Nephron progenitor cell (in vitro differentiated cells): ENCODE data around the gene SLC35C1.

Experiments
- DNase-seq: peaks from one replicate; pipeline ENCODE4 v3.0.0; 2021
- H3K27ac Mint-ChIP-seq: 2 replicates; pipeline ENCODE4 v1.8.0; 2021; ENCODE audit warnings: mild to moderate bottlenecking, moderate library complexity, mixed read lengths
- H3K27me3 Mint-ChIP-seq: 2 replicates; pipeline ENCODE4 v1.8.0; 2021; ENCODE audit warnings: mild to moderate bottlenecking, low read depth, mixed read lengths; ENCODE audit not compliant: poor library complexity
- H3K36me3 Mint-ChIP-seq: 2 replicates; pipeline ENCODE4 v1.8.0; 2021; ENCODE audit warnings: low read depth, mixed read lengths
- H3K4me1 Mint-ChIP-seq: 2 replicates; pipeline ENCODE4 v1.8.0; 2021; ENCODE audit warnings: mixed read lengths
- H3K4me3 Mint-ChIP-seq: 2 replicates; pipeline ENCODE4 v1.8.0; 2021; ENCODE audit warnings: mild to moderate bottlenecking, moderate library complexity, mixed read lengths
- H3K9me3 Mint-ChIP-seq: 2 replicates; pipeline ENCODE4 v1.8.0; 2021; ENCODE audit warnings: mild to moderate bottlenecking, moderate library complexity, mixed read lengths
- TF ChIP-seq, protein P1 (sequence below): fragments of 200-600 bp; sonication (generic); IDR thresholded peaks from 2 replicates; pipeline ENCODE4 v1.5.0; 2021; ENCODE audit warnings: antibody characterized with exemption

SLC35C1 gene

DNA sequence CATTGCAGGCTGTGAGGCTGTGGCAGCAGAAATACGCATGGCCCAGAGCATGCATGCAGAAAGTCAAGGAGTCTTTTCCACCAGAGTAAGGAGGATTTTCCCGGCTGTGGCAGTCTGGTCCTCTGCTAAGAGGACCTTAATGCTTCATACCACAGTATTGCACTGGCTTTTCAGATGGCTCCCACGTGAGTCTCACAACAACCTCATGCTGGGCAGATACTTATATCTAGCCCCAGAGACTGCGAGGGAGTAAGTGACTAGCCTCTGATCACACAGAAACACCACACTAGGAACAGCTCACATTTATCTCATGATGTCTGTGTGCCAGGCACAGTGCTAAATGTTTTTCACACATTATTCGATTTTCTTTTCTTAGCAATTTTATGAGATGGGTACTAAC is 50.4 kb downstream of the SLC35C1 start:
- Mint-ChIP-seq H3K27ac (no peak overlapping the region), H3K9me3 (no peaks in the 10 kb centered on the region), H3K27me3 (peaks cover 1% of the 10 kb centered on the region), H3K4me1 (peaks cover 28% of the 10 kb centered on the region), H3K36me3 (peaks cover 7% of the 10 kb centered on the region), H3K4me3 (no peak overlapping the region)
- TF ChIP-seq, protein P1, sequence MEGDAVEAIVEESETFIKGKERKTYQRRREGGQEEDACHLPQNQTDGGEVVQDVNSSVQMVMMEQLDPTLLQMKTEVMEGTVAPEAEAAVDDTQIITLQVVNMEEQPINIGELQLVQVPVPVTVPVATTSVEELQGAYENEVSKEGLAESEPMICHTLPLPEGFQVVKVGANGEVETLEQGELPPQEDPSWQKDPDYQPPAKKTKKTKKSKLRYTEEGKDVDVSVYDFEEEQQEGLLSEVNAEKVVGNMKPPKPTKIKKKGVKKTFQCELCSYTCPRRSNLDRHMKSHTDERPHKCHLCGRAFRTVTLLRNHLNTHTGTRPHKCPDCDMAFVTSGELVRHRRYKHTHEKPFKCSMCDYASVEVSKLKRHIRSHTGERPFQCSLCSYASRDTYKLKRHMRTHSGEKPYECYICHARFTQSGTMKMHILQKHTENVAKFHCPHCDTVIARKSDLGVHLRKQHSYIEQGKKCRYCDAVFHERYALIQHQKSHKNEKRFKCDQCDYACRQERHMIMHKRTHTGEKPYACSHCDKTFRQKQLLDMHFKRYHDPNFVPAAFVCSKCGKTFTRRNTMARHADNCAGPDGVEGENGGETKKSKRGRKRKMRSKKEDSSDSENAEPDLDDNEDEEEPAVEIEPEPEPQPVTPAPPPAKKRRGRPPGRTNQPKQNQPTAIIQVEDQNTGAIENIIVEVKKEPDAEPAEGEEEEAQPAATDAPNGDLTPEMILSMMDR, result no peak
- DNase-seq, result no peak

DNA sequence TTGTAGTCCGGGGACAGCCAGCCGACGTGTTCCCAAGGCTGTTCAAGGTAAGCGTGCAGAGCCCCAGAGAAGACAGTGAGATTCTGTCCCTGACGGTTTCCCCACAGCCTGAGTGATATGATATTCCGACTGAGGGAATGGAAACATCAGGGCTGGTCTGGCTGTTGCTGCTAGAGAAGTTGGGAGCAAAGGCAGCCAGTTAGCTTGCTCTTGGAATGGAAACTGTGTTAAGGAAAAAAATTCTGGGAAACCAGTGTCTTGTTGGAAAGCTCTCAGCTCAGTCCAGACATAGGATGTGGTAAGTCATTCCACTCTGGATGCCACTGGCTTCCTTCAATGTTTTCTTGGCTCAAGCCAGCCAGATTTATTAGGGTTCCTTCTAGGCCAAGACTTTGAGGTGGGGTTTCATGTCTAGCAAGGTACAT is 51.1 kb downstream of the SLC35C1 start:
- Mint-ChIP-seq H3K4me3 (no peak overlapping the region), H3K9me3 (no peaks in the 10 kb centered on the region), H3K27me3 (no peaks in the 10 kb centered on the region), H3K4me1 (peaks cover 28% of the 10 kb centered on the region), H3K27ac (peak overlapping the region; percentile 54), H3K36me3 (peaks cover 9% of the 10 kb centered on the region)
- DNase-seq, result no peak
- TF ChIP-seq, protein P1, result no peak

DNA sequence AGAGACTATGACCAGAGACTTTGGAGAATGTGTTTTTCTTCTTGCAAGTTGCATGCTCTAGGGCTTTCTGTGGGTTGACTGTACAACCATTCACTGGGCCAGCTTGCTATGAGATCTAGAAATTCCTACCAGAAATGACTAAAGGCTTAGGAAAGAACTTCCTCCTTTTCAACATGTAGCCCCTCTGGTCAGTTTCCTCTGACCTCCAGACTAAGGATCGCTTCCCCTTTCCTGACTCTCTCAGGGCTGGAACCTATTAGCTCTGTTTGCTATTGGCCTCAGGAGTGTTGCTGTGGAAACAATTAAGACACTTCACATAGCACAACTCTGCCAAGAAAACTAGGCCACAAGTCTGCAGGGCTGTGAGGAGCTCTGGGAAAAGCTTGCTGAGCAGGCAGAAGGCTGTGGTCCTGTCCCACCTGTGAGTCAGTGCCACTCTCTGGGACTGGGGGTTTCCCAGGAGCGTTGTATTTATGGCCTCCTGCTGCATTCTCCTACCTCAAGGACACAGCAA is 53.1 kb downstream of the SLC35C1 start:
- H3K9me3 Mint-ChIP-seq, result no peaks in the 10 kb centered on the region
- H3K27me3 Mint-ChIP-seq, result no peaks in the 10 kb centered on the region
- no peak overlapping the region for H3K4me3 Mint-ChIP-seq
- peaks cover 28% of the 10 kb centered on the region for H3K36me3 Mint-ChIP-seq
- peaks cover 28% of the 10 kb centered on the region for H3K4me1 Mint-ChIP-seq
- no peak overlapping the region for H3K27ac Mint-ChIP-seq
- TF ChIP-seq, protein P1, result no peak
- DNase-seq, result no peak

DNA sequence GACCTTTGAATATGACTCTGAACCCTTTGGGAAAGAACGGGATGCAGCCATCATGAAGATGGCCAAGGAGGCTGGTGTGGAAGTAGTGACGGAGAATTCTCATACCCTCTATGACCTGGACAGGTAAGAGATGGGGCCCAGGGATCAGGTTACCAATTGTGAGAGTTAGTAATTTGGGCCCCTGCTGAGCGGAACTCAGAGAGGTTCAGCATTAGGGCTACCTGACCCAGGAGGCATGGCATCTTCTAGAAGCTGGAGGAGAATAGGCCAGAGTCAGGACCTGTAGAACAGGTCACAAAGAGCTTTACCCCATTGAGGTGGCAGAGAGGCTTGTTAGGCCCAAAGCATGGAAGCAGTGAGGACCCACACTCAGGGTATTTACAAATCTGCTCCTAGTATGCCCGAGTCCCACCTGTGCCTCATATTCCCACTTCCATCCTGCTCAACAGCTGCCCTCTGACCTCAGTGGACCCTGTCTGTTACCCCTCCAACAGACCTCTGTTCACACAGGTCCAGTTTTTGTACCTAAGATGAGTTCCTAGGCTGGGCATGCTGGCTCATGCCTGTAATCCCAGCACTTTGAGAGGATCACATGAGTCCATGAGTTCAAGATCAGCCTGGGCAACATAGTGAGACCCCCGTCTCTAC is 53.9 kb downstream of the SLC35C1 start:
- Mint-ChIP-seq H3K27ac (peak overlapping the region; percentile 27), H3K36me3 (peaks cover 30% of the 10 kb centered on the region)
- TF ChIP-seq, protein P1, result no peak

DNA sequence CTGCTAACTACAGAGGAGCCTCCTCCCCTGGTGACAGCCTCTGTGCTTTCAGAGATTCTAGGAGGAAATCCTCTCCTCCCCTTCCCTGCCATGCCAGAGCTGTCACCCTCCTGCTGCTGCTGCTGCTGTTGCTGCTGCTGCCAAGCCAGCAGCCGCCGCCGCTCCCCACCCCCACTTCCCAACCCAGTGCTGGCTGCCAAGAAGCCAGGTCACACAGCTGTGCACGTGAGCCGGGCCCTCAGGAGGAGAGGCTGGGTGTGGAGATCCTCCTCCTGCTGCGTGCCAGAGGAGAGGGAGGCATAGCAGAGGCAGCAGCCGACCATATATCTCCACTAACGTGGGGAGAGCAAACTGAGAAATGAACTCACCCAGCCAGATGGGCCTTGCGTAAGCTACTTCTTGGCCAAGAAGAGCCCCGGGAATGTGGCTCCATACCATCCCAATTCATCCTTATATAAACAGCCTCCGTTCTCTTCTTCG is 54.8 kb downstream of the SLC35C1 start:
- peaks cover 22% of the 10 kb centered on the region for H3K4me1 Mint-ChIP-seq
- no peaks in the 10 kb centered on the region for H3K9me3 Mint-ChIP-seq
- no peak overlapping the region for H3K4me3 Mint-ChIP-seq
- peaks cover 30% of the 10 kb centered on the region for H3K36me3 Mint-ChIP-seq
- H3K27ac Mint-ChIP-seq, result no peak overlapping the region
- DNase-seq, result peak; percentile 37
- H3K27me3 Mint-ChIP-seq, result no peaks in the 10 kb centered on the region
- TF ChIP-seq, protein P1, result no peak

More for the DNA sequence above, 53.9 kb downstream of the SLC35C1 start:
- no peaks in the 10 kb centered on the region for H3K27me3 Mint-ChIP-seq
- no peak overlapping the region for H3K4me3 Mint-ChIP-seq
- peaks cover 26% of the 10 kb centered on the region for H3K4me1 Mint-ChIP-seq
- DNase-seq, result no peak
- H3K9me3 Mint-ChIP-seq, result no peaks in the 10 kb centered on the region

DNA sequence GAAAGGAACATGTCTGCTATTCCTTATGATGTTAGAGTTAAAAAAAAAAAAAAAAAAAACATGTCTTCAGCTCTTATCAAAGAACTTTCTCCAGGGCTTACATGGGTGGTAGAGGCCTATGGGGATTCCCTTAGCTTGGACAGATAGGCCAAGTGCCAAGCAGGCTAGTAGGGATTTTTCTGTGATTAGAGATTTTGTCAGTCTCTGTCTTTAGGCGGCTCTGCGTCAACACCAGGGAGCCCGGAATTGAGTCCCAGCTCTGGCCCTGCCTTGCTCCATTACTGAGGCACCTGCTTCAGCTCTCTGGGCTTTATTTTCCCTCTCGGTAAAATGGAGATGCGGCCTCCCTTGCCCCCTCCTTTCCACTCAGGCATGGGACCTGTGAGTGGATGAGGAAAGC is 55.4 kb downstream of the SLC35C1 start:
- H3K27me3 Mint-ChIP-seq, result no peaks in the 10 kb centered on the region
- no peak overlapping the region for H3K4me3 Mint-ChIP-seq
- no peak overlapping the region for H3K27ac Mint-ChIP-seq
- no peaks in the 10 kb centered on the region for H3K9me3 Mint-ChIP-seq
- peaks cover 21% of the 10 kb centered on the region for H3K4me1 Mint-ChIP-seq
- peaks cover 36% of the 10 kb centered on the region for H3K36me3 Mint-ChIP-seq
- no peak for DNase-seq
- TF ChIP-seq, protein P1, result no peak
